ENCODE data around the gene YEATS4. TPM values are rescaled to one million over a fixed set of nuclear protein-coding genes. Genes with fewer than 3 reads are reported as not detected.
A peak's percentile ranks its signal among the peaks of the same experiment; 100 is the strongest.

Gene YEATS4
- total and polyA plus RNA-seq, 4 donors: 12.0 to 15.0 (median 14.1) TPM

GRCh38 chr12:69348162-69348938 lies 11.2 kb upstream of the YEATS4 start, which contains the start of gene LYZ:
TSS of gene LYZ (plus strand) at chr12:69348381. CDS start at chr12:69348409, 28 bp downstream.
- H3K27ac ChIP-seq (ENCODE audit: low read depth in 1 of 2, low read length in 1 of 2): peak within 1 kb of the TSS in 1 of 2 donors; percentile 70
- ATAC-seq (ENCODE audit: insufficient read depth, low FRiP score) (peak; percentile 75), DNase-seq (no peak)
- H3K4me1 ChIP-seq (ENCODE audit: control insufficient read depth in 5 of 5, insufficient read depth in 5 of 5, low read length in 5 of 5): no peaks in the 10 kb centered on the region
- no peaks in the 10 kb centered on the region for H3K9me3 ChIP-seq (ENCODE audit: control insufficient read depth in 4 of 4, insufficient read depth in 3 of 4, low read length in 3 of 4)
- 47 to 70% methylated on average over 4 of the region's 4 CpGs for WGBS, 2 donors
- H3K27me3 ChIP-seq (ENCODE audit: control insufficient read depth in 3 of 3, insufficient read depth in 3 of 3, low read length in 2 of 3): no peaks in the 10 kb centered on the region
- no peaks in the 10 kb centered on the region for H3K36me3 ChIP-seq (ENCODE audit: control insufficient read depth in 4 of 4, insufficient read depth in 4 of 4, low read length in 4 of 4)
- TF ChIP-seq, protein P1, sequence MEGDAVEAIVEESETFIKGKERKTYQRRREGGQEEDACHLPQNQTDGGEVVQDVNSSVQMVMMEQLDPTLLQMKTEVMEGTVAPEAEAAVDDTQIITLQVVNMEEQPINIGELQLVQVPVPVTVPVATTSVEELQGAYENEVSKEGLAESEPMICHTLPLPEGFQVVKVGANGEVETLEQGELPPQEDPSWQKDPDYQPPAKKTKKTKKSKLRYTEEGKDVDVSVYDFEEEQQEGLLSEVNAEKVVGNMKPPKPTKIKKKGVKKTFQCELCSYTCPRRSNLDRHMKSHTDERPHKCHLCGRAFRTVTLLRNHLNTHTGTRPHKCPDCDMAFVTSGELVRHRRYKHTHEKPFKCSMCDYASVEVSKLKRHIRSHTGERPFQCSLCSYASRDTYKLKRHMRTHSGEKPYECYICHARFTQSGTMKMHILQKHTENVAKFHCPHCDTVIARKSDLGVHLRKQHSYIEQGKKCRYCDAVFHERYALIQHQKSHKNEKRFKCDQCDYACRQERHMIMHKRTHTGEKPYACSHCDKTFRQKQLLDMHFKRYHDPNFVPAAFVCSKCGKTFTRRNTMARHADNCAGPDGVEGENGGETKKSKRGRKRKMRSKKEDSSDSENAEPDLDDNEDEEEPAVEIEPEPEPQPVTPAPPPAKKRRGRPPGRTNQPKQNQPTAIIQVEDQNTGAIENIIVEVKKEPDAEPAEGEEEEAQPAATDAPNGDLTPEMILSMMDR (IDR thresholded peaks at IDR 0.05; ENCODE audit: control extremely low read depth, extremely low read depth): no peak
- H3K9ac ChIP-seq (ENCODE audit: insufficient read depth in 1 of 2, low read length in 2 of 2): no peak within 1 kb of the TSS
- H3K4me3 ChIP-seq: no peak within 1 kb of the TSS

DNA sequence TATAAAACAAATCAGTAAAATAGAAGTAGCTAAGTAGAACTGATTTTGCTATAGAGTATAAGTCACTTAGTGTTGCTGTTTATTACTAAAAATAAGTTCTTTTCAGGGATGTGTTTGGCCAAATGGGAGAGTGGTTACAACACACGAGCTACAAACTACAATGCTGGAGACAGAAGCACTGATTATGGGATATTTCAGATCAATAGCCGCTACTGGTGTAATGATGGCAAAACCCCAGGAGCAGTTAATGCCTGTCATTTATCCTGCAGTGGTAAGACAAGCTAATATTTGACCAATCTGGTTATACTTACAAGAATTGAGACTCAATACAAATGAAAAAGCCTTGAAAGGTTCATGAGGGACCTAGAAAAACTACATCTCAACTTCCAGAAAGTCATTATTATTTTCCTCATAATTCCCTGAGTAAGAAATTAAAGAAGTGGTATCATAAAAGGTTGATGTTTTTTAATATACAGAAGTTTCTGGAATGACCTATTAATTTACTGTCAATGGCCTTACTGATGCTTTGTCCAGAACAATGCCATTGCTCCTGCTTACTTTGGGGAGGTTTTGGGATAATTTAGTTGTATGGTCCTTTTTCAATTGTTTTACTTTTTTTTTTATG lies 9.4 kb upstream of the YEATS4 start:
- H3K9me3 ChIP-seq (ENCODE audit: control insufficient read depth in 4 of 4, insufficient read depth in 3 of 4, low read length in 3 of 4): no peaks in the 10 kb centered on the region
- no peak overlapping the region for H3K4me3 ChIP-seq
- no peaks in the 10 kb centered on the region for H3K27me3 ChIP-seq (ENCODE audit: control insufficient read depth in 3 of 3, insufficient read depth in 3 of 3, low read length in 2 of 3)
- TF ChIP-seq, protein P1 (IDR thresholded peaks at IDR 0.05; ENCODE audit: control extremely low read depth, extremely low read depth): no peak
- ATAC-seq (ENCODE audit: insufficient read depth, low FRiP score): no peak
- 37 to 68% methylated on average over 2 of the region's 2 CpGs for WGBS, 2 donors
- no peak overlapping the region for H3K27ac ChIP-seq (ENCODE audit: low read depth in 1 of 2, low read length in 1 of 2)
- H3K9ac ChIP-seq (ENCODE audit: insufficient read depth in 1 of 2, low read length in 2 of 2): no peak overlapping the region
- no peaks in the 10 kb centered on the region for H3K36me3 ChIP-seq (ENCODE audit: control insufficient read depth in 4 of 4, insufficient read depth in 4 of 4, low read length in 4 of 4)
- no peaks in the 10 kb centered on the region for H3K4me1 ChIP-seq (ENCODE audit: control insufficient read depth in 5 of 5, insufficient read depth in 5 of 5, low read length in 5 of 5)
- no peak for DNase-seq

DNA sequence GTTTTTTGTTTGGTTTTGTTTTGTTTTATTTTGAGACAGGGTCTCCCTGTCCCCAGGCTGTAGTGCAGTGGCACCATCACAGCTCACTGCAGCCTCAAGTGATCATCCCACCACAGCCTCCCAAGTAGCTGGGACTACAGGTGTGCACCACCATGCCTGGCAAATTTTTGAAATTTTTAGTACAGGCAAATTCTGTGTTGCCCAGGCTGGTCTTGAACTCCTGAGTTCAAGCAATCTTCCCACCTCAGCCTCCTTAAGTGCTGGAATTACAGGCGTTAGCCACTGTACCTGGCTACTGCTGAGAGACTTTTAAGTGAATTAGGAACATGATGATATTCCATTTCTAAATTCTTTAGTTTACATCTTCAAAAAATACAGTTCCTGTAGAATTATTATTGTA lies 8.8 kb upstream of the YEATS4 start:
- TF ChIP-seq, protein P1 (IDR thresholded peaks at IDR 0.05; ENCODE audit: control extremely low read depth, extremely low read depth): no peak
- DNase-seq (no peak), ATAC-seq (ENCODE audit: insufficient read depth, low FRiP score) (no peak)
- no peaks in the 10 kb centered on the region for H3K9me3 ChIP-seq (ENCODE audit: control insufficient read depth in 4 of 4, insufficient read depth in 3 of 4, low read length in 3 of 4)
- no peaks in the 10 kb centered on the region for H3K27me3 ChIP-seq (ENCODE audit: control insufficient read depth in 3 of 3, insufficient read depth in 3 of 3, low read length in 2 of 3)
- H3K27ac ChIP-seq (ENCODE audit: low read depth in 1 of 2, low read length in 1 of 2): no peak overlapping the region
- H3K9ac ChIP-seq (ENCODE audit: insufficient read depth in 1 of 2, low read length in 2 of 2): no peak overlapping the region
- H3K36me3 ChIP-seq (ENCODE audit: control insufficient read depth in 4 of 4, insufficient read depth in 4 of 4, low read length in 4 of 4): no peaks in the 10 kb centered on the region
- H3K4me3 ChIP-seq: no peak overlapping the region
- H3K4me1 ChIP-seq (ENCODE audit: control insufficient read depth in 5 of 5, insufficient read depth in 5 of 5, low read length in 5 of 5): no peaks in the 10 kb centered on the region
- WGBS, 2 donors: 54 to 81% methylated on average over 1 of the region's 1 CpG

Measured in lung (tissue), 12 donors.